NCI-H146 (cell line): ENCODE results near the gene FAF2.
"Not testable (repeated sequence)": the region's sequence is repeated elsewhere in the genome, so short reads cannot be mapped to it uniquely, and the experiment has no call there.

Source experiments
- DNase-seq: peaks from one replicate; lab custom pipeline; 2025; lab: John Stamatoyannopoulos, UW

FAF2 gene

GRCh38 chr5:176447978-176448608 is at the start of gene FAF2:
FAF2 (plus strand) TSS chr5:176448385; CDS start chr5:176448408, 23 bp downstream.
- DNase-seq = peak; percentile 90

DNA sequence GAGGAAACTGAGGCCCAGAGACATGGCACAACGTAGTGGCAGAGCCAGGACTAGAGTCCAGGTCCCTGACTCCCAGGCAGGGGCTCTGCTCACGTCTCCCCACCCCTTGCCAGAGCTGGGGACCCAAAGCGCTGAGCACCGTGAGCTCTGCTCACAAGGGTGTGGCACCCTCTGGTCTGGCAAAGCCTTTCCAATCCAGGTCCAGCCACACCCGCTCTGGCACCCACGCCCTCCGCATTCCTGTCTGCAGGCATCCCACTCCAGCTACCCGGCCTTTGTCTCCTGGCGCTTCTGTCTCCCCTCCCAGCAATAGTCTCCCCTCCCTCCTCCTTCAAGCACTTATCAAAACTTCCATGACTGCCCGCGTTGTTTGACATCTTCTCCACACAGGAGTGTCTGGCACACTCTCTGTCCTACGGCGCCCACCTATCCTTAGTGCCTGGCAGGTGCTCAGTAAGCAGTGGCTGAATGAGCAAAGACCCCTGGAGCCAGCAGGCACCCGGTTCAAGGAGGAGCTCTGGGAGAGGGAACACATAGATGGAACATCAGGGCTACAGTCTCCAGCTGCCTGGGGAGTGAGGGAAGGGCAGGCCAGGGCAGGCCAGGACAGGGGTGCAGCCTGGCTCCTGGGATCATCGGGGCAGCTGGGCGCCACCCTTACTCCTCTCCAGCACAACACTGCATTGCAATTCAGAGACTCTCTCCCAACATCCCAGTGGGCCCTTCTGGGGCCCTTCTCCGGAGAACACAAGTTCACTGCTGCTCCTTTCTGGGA is 47.6 kb upstream of the FAF2 start:
- DNase-seq = no peak

- no peak for DNase-seq
Measured at GRCh38 chr5:176401281-176402205, 46.6 kb upstream of the FAF2 start.

DNA sequence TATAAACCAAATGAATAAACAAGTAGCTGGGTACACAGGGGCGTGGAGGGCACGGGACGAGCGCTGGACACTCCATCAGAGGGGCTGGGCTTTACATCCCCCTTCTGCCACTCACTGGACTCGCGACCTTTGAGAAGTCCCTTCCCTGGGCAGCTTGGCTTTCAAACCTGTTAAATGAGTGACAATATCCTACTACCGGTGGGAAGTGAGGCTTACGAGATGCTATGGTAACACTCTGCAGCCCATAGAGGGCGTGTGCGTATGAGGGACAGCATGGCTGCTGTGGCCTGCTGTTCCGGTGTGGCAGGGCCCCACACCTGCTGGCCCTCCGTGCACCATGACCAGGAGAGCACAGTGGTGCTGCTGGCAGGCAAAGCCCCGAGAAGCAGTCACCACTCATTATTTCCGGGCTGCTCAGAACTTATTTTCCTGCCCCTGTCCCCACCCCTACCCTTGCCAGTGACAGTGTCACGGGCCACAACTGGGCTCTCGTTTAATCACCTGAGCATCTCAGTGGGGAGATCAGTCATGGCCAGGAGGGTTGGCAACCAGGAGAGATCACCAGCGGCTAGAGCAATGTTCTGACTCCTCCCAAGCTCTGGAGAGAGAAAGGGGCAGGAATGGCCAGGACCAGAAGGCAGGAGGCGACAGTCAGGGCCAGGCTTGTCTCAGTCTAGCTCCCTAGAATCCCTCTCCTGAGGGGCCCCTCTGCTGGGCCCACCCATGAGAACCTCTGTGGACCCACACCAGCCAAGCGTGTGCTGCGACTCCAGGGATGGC is 42.3 kb upstream of the FAF2 start:
- no peak for DNase-seq

DNA sequence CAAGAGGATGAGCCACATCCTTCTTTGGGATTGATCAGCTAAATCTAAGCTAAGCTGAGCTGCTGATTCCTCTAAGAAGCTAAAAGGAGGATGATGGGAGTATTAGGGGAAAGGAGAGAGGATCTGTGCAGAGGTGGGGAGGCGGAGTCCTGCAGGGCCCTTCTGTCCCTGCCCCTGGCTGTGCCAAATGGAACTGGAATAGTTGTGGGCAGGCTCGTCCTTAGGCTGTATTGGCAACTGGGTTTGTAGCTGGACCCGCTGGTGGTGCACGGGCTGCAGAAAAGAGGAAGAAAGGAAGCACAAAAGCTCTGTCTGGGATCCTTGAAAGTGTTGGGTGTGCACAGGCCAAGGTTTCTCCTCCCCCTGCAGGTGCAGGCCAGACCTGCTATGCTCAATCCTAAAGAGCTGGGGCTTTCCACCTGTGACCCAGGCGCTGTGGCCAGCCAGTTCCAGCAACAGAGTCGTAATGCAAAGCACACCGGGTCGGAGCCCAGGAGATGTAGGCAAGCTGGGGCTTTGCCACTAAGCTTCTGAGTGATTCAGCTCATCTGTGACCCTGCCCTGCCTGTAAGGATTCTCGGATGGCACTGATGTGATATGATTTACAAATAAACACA is 41.6 kb upstream of the FAF2 start:
- no peak for DNase-seq

DNA sequence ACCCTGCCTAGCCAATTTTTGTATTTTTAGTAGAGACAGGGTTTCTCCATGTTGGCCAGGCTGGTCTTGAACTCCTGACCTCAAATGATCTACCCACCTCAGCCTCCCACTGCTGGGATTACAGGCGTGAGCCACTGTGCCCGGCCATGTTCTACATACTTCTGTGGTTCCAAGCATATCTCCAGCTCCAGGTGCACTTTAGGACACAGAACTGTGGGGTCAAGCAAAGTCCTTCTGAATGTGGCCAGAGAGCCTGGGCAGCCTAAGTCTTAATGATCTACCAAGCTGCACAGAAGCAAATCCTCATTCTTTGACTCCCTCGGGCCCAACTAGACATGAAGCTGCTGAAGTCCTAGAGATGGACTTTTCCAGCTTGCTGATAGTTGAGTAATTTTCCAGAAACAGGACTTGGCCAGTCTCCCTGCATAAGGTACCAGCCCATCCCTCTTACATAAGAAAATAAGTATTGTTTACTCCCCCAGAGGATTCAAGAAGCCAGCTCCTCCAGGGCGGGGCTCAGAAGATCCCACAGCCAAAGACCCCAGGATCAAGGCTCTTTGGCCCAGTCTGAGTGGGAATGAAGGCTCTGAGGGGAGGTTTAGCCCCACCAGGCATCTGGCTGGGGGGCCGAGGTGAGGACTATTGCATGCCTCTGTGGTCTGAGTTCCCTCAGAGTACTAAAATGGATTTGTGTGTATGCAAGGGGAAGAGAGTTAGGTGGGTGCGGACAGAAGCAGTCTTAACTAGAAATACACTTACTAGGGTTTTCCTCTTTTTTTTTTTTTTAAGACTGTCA is 40.5 kb upstream of the FAF2 start:
- DNase-seq = no peak

GRCh38 chr5:176408252-176408573 is 40.0 kb upstream of the FAF2 start:
- not testable (repeated sequence) for DNase-seq

- no peak for DNase-seq
Measured at GRCh38 chr5:176408590-176408989, 39.6 kb upstream of the FAF2 start.

GRCh38 chr5:176409765-176410164 is 38.4 kb upstream of the FAF2 start:
- DNase-seq = no peak

DNA sequence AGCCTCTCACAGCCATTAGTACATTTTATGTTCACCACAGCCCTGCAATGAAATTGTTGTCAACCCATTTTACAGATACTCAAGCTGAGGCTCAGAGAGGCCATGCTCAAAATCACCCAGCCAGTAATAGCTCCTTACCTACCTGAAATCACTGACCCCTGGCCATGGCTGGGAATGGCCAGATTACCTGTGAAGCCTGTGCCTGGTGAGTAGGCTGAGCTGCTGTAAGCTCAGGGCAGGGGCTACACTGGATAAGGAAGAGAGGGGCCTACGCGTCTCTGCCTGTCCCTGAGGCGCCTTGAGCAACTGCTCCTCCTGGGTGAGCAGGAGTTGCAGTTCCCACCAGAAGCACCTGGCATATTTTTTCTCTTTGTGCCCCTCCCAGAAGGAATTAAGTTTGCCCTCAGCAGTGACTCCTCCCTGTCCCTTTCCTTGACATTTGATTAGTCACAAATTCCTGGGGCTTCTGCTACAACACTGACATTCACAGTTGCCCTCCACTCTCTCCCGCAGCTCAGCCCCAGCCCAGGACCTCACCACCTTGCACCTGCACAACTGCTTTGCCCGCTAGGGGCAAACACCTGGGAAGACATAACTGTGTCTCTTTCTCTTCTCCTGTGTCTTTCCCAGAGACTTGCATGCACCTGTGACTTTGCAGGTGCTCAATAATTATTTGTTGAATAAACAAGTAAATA is 37.6 kb upstream of the FAF2 start:
- no peak for DNase-seq

GRCh38 chr5:176412517-176413254 is 35.5 kb upstream of the FAF2 start:
- DNase-seq = no peak

DNA sequence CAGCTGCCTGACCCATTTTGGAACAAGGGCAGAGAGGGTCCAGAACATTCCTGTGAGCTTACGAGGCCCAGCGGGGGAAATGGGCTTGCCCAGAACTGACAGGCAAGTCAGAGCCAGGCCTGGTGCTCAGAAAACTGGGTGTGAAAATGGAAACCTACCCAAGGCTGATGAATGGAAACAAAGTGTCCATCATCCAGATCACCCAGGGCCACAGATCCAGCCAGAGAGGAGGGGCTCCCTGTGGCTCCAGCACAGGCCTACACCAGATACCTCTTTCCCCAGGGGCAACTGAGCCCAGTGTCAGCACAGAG is 35.0 kb upstream of the FAF2 start:
- no peak for DNase-seq

- no peak for DNase-seq
Measured at GRCh38 chr5:176413709-176414191, 34.4 kb upstream of the FAF2 start.

DNA sequence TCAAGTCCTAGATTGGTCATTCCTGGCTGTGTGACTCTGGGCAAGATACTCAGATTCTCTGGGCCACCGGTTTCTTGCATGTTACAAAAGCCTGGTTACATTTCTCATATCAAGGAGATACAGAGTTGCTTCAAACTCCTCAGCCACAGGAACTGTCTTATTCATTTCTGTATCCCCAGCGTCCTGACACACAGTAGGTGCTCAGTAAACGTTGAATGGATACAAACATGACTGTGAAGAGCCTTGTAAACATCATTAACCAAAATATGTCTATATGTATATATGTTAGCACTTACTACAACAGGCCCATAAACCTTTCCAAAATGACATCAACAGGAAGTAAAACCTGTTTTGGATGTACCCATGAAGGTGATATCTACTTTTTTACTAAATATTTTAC is 33.5 kb upstream of the FAF2 start:
- DNase-seq = no peak

DNA sequence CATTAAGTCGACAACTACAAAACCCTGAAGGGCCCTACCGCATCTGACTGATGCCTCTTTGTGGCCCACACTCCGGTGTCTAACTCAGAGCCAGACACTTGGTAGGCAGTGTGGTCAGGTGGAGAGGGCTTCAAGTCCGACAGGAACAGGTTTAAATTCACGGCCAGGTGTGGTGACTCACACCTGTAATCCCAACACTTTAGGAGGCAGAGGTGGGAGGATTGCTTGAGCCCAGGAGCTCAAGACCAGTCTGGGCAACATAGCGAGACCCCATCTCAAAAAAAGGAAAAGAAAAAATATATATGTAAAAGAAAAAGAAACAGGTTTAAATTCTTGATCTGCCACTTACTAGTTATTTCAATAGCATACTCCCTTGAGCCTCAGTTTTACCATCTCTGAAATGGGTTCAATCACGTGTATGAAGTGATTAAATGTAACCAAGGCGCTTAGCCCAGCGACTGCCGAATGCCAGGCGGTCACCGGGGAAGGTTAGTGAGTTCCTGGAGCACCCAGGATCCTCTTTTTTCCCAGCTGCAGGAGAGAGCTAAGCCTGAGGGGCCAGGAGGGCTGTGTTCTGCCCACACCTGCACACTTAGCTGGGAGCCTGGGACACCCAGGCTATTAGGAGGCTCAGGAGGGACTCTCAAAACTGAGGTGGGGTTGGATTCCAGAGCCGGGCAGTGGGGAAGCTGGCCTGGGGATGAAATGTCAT is 32.8 kb upstream of the FAF2 start:
- DNase-seq = no peak

GRCh38 chr5:176415952-176416924 is 31.9 kb upstream of the FAF2 start, which contains the start of gene CLTB:
CLTB (minus strand) TSS chr5:176416539; CDS start chr5:176416363, 176 bp downstream.
- DNase-seq = peak; percentile 80

- DNase-seq = no peak
Measured at GRCh38 chr5:176416965-176417364, 31.2 kb upstream of the FAF2 start.
